Measurements from ENCODE around the gene METTL2A.
"Not testable (repeated sequence)": the region's sequence is repeated elsewhere in the genome, so short reads cannot be mapped to it uniquely, and the experiment has no call there.

Gene METTL2A

GRCh38 chr17:62470666-62471379 is 47.1 kb downstream of the METTL2A start:
- DNase-seq (ENCODE audit: insufficient read length, low spot score); FAIRE-seq: not testable (repeated sequence)

- DNase-seq (ENCODE audit: insufficient read length, low spot score); FAIRE-seq: not testable (repeated sequence)
These were observed 47.7 kb downstream of the METTL2A start for GRCh38 chr17:62471380-62471880.

- DNase-seq (ENCODE audit: insufficient read length, low spot score); FAIRE-seq: not testable (repeated sequence)
These were observed 49.6 kb downstream of the METTL2A start for GRCh38 chr17:62473030-62473982.

GRCh38 chr17:62477111-62477510 is 53.4 kb downstream of the METTL2A start:
- FAIRE-seq; DNase-seq (ENCODE audit: insufficient read length, low spot score): not testable (repeated sequence)

GRCh38 chr17:62477718-62478408 is 54.2 kb downstream of the METTL2A start:
- FAIRE-seq = not testable (repeated sequence)
- peak; percentile 29 for DNase-seq (ENCODE audit: insufficient read length, low spot score)

GRCh38 chr17:62478424-62478879 is 54.8 kb downstream of the METTL2A start, which contains the start of gene TLK2:
TSS of gene TLK2 (plus strand) at chr17:62478825. CDS start at chr17:62481126, 2,301 bp downstream.
- FAIRE-seq = no peak
- peak; percentile 94 for DNase-seq (ENCODE audit: insufficient read length, low spot score)

GRCh38 chr17:62478880-62479638 is 55.4 kb downstream of the METTL2A start:
- not testable (repeated sequence) for FAIRE-seq; DNase-seq (ENCODE audit: insufficient read length, low spot score)

GRCh38 chr17:62479639-62480258 is 56.1 kb downstream of the METTL2A start:
- peak; percentile 89 for FAIRE-seq
- DNase-seq (ENCODE audit: insufficient read length, low spot score) = not testable (repeated sequence)

GRCh38 chr17:62482553-62482952 is 58.9 kb downstream of the METTL2A start:
- DNase-seq (ENCODE audit: insufficient read length, low spot score); FAIRE-seq: not testable (repeated sequence)

- not testable (repeated sequence) for FAIRE-seq; DNase-seq (ENCODE audit: insufficient read length, low spot score)
These were observed 67.3 kb downstream of the METTL2A start for GRCh38 chr17:62490990-62491389.

GRCh38 chr17:62493049-62493655 is 69.5 kb downstream of the METTL2A start:
- not testable (repeated sequence) for FAIRE-seq; DNase-seq (ENCODE audit: insufficient read length, low spot score)

GRCh38 chr17:62494073-62494472 is 70.4 kb downstream of the METTL2A start:
- FAIRE-seq = peak; percentile 57
- not testable (repeated sequence) for DNase-seq (ENCODE audit: insufficient read length, low spot score)

GRCh38 chr17:62496344-62496743 is 72.6 kb downstream of the METTL2A start:
- FAIRE-seq; DNase-seq (ENCODE audit: insufficient read length, low spot score): not testable (repeated sequence)

GRCh38 chr17:62498796-62499195 is 75.1 kb downstream of the METTL2A start:
- not testable (repeated sequence) for DNase-seq (ENCODE audit: insufficient read length, low spot score); FAIRE-seq

Data from GM19239 (cell line).